GM12875 (cell line): Measurements from ENCODE around the gene PERP.

ENCODE experiments used
- H3K4me3 ChIP-seq: one replicate; pipeline ENCODE4 v1.5.1; 2011; ENCODE audit warnings: low read depth, low read length, control low read depth
- CTCF ChIP-seq: IDR thresholded peaks from 2 replicates; pipeline ENCODE4 v1.5.1; 2011; ENCODE audit warnings: low read depth, mild to moderate bottlenecking, control low read depth, inconsistent platforms, low read length, moderate library complexity, borderline replicate concordance; ENCODE audit not compliant: insufficient read depth

Gene PERP

DNA sequence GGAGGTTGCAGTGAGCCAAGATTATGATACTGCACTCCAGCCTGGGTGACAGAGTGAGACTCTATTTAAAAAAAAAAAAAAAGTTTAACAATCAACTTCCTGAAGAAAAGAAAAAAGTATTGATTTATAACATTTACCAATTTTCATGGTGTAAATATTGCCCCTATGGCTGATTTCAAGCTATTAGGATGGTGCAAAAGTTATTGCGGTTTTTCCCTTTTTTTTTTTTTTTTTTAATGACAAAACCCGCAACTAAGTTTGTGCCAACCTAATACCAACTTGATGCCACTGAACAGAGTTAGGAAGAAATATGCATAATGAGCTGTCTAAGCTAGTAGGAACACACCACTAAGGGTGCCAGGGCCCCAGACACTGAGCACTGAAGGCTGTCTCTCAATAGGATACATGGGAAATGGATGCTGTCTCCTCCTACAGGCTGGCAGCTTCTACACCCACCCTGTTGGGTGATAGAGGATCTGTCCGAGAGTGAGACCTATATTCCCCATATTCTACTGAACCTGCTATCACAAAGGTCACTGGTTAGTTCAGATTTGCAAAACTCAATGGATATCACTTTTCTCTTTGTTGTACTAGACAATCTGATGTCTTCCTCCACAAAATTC lies 6.5 kb upstream of the PERP start:
- no peak overlapping the region for H3K4me3 ChIP-seq
- TF ChIP-seq CTCF: no peak

GRCh38 chr6:138110229-138110628 lies 3.0 kb upstream of the PERP start:
- TF ChIP-seq CTCF: no peak
- no peak overlapping the region for H3K4me3 ChIP-seq

- peak; percentile 72 for TF ChIP-seq CTCF
- H3K4me3 ChIP-seq: no peak overlapping the region
These were observed 2.1 kb upstream of the PERP start for GRCh38 chr6:138109042-138109997.

DNA sequence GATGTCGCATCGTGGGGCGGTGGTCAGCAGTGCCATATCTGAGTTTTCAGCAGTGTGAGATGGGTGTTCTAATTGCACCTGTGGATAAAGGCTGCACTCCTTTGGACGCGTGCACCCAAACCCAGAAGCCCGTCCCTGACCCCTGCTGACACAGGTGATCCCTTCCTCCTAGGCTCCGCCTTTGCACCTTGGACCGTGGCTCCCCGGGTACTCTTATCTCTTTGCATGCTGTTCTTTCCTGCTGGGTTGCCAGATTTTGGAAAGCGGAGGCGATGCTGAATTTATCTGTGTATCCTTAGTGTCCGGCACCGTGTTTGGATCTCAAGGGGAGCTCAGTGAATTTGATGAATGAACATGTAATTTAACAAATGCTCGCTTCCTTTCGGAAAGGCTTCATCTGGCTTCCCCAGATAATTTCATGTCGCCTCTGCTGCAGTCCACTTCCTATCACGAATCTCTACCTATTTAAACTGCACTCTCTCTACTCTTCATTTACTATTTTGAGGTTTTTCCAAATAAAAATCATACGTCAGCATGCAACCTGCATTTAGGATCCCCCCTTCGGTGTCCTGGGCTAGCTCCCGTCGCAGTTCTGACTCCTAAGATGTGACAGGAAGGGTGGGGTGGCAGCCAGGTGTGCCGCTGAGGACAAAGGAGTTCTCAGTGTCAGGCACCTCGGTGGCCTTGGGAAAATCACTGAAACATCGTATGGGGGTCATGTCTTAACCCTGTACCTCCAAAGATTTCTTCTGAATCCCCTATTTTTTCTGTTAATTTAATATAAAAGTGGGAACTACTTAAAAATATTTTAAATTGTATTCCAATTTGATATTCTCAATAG lies 753 bp upstream of the PERP start:
- no peak overlapping the region for H3K4me3 ChIP-seq
- no peak for TF ChIP-seq CTCF

GRCh38 chr6:138106665-138107077 lies 548 bp downstream of the PERP start:
- H3K4me3 ChIP-seq: peak overlapping the region; percentile 38
- TF ChIP-seq CTCF: no peak

GRCh38 chr6:138105880-138106664 lies 1.1 kb downstream of the PERP start:
- TF ChIP-seq CTCF: no peak
- no peak overlapping the region for H3K4me3 ChIP-seq
